Panc1 (cell line): ENCODE measurements around the gene LBHD1. TPM values are rescaled to one million over a fixed set of nuclear protein-coding genes. Genes with fewer than 3 reads are reported as not detected.

Source experiments
- ATAC-seq: fragments of 200-7000 bp; cut with Tn5 transposase; 2 replicates; pipeline ENCODE4 v1.9.1; 2020; ENCODE audit warnings: mild to moderate bottlenecking, moderate library complexity
- BruUV-seq: library from RNA; stranded (reverse); fragments of 400-500 nt; replicated peaks from 2 replicates; lab custom pipeline; 2021; lab: Mats Ljungman, UMichigan
- CTCF ChIA-PET: fragments of 300-600 bp; sonication (Branson Sonifier 250); formaldehyde crosslinking; loops from one replicate; lab custom pipeline; 2022; ENCODE audit warnings: antibody characterized with exemption; lab: Charles Lee
- POLR2A ChIA-PET: fragments of 300-600 bp; sonication (Branson Sonifier 250); formaldehyde crosslinking; loops from one replicate; lab custom pipeline; 2022; ENCODE audit warnings: antibody characterized with exemption; lab: Charles Lee
- DNase-seq: peaks from one replicate; pipeline ENCODE4 v3.0.0-alpha.2; 2010; ENCODE audit warnings: low read depth, low spot score
- H3K27ac ChIP-seq: 2 replicates; pipeline ENCODE4 v1.5.1; 2011; ENCODE audit warnings: mild to moderate bottlenecking, low read length, inconsistent platforms
- H3K27me3 ChIP-seq: fragments of 200-500 bp; sonication (Bioruptor generic); 2 replicates; pipeline ENCODE4 v1.6.0; 2014; ENCODE audit warnings: low read length, inconsistent platforms; ENCODE audit not compliant: control insufficient read depth, insufficient read depth
- H3K36me3 ChIP-seq: fragments of 200-500 bp; sonication (Bioruptor generic); 2 replicates; pipeline ENCODE4 v1.5.1; 2014; ENCODE audit warnings: inconsistent platforms, mild to moderate bottlenecking, low read length, moderate library complexity; ENCODE audit not compliant: control insufficient read depth, insufficient read depth
- H3K4me1 ChIP-seq: 2 replicates; pipeline ENCODE4 v1.5.1; 2011; ENCODE audit warnings: inconsistent platforms, mild to moderate bottlenecking, low read length, moderate library complexity; ENCODE audit not compliant: control insufficient read depth, insufficient read depth
- H3K4me3 ChIP-seq, 2 experiments: 2 replicates each; pipeline ENCODE4 v1.5.1; 2011 to 2012; ENCODE audit warnings: low read depth in 2 of 2, low read length in 2 of 2, mild to moderate bottlenecking in 2 of 2, inconsistent platforms in 1 of 2, moderate library complexity in 1 of 2
- H3K9me3 ChIP-seq: fragments of 200-500 bp; sonication (Bioruptor generic); 2 replicates; pipeline ENCODE4 v1.5.1; 2014; ENCODE audit warnings: low read depth, mild to moderate bottlenecking, inconsistent platforms, low read length, moderate library complexity; ENCODE audit not compliant: control insufficient read depth, insufficient read depth
- CTCF ChIP-seq: fragments of 450-650 bp; IDR thresholded peaks from 2 replicates; pipeline ENCODE4 v1.5.1; 2017; ENCODE audit warnings: mild to moderate bottlenecking
- POLR2AphosphoS5 ChIP-seq: IDR thresholded peaks from 2 replicates; pipeline ENCODE4 v1.6.1; 2012; ENCODE audit warnings: mild to moderate bottlenecking, low read depth, low read length, moderate library complexity
- SIN3A ChIP-seq: IDR thresholded peaks from 2 replicates; pipeline ENCODE4 v1.6.1; 2012; ENCODE audit warnings: low read depth, mild to moderate bottlenecking, low read length, moderate library complexity, borderline replicate concordance; ENCODE audit not compliant: insufficient read depth
- TCF7L2 ChIP-seq: IDR thresholded peaks from 2 replicates; pipeline ENCODE4 v1.6.1; 2011; ENCODE audit warnings: mild to moderate bottlenecking, low read depth, low read length, inconsistent platforms
- in situ Hi-C: cut with HindIII; loops from 2 replicates; pipeline ENCODE4 v1.10.0; 2016; ENCODE audit warnings: low sequenced_read_pairs, low pct_unique_long_range_greater_than_20kb
- intact Hi-C: fragments of 100-400 bp; cut with micrococcal nuclease; formaldehyde crosslinking; loops from one replicate; pipeline ENCODE4 v1.10.0; 2022; ENCODE audit not compliant: unreplicated experiment
- total RNA-seq: library from RNA; stranded (reverse); gene quantifications from one replicate; pipeline ENCODE4 v1.2.1, GENCODE V29; 2021; ENCODE audit not compliant: unreplicated experiment
- TF ChIP-seq, protein P1 (sequence below), 2 experiments: IDR thresholded peaks; 2 replicates each; pipeline ENCODE4 v1.6.1; 2011 to 2012; ENCODE audit warnings: low read depth in 2 of 2, control low read depth in 1 of 2, low read length in 1 of 2, mild to moderate bottlenecking in 1 of 2, moderate library complexity in 1 of 2; ENCODE audit not compliant: insufficient read depth in 1 of 2

LBHD1 gene
- total RNA-seq, 1 experiment from 2014 or later: 15.5 TPM

DNA sequence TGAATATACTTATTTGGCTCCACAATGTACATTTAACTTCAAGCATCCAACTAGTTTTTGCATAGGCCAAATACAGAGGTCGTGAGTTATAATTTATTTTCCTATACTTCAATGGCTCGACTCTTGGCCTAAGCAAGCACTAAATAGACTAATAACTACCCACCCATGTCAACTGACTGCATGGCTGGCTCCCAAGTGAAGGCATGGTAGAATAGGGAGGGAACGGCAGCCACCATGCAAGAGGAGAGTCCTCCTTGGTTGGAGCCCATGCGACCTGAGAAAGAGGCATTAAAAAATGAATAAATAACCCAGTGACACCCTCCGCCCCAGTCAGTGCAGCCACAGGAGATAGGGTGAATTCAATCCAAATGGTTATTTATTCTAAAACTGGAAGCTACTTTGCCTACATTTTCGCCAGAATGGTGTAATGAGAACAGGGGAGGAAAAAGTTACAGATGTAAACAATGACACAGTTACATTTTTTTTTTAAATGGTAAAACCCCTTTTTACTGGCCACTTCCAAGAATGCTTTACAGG lies 40.3 kb upstream of the LBHD1 start:
- TF ChIP-seq, protein P1, sequence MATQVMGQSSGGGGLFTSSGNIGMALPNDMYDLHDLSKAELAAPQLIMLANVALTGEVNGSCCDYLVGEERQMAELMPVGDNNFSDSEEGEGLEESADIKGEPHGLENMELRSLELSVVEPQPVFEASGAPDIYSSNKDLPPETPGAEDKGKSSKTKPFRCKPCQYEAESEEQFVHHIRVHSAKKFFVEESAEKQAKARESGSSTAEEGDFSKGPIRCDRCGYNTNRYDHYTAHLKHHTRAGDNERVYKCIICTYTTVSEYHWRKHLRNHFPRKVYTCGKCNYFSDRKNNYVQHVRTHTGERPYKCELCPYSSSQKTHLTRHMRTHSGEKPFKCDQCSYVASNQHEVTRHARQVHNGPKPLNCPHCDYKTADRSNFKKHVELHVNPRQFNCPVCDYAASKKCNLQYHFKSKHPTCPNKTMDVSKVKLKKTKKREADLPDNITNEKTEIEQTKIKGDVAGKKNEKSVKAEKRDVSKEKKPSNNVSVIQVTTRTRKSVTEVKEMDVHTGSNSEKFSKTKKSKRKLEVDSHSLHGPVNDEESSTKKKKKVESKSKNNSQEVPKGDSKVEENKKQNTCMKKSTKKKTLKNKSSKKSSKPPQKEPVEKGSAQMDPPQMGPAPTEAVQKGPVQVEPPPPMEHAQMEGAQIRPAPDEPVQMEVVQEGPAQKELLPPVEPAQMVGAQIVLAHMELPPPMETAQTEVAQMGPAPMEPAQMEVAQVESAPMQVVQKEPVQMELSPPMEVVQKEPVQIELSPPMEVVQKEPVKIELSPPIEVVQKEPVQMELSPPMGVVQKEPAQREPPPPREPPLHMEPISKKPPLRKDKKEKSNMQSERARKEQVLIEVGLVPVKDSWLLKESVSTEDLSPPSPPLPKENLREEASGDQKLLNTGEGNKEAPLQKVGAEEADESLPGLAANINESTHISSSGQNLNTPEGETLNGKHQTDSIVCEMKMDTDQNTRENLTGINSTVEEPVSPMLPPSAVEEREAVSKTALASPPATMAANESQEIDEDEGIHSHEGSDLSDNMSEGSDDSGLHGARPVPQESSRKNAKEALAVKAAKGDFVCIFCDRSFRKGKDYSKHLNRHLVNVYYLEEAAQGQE (IDR thresholded peaks at IDR 0.05; ENCODE audit: insufficient read depth in 1 of 2, low read depth in 2 of 2, low read length in 1 of 2): no peak
- TF ChIP-seq CTCF: no peak
- TF ChIP-seq SIN3A: no peak
- TF ChIP-seq TCF7L2: no peak
- TF ChIP-seq POLR2AphosphoS5: no peak
- Histone ChIP-seq H3K36me3 (peaks cover 28% of the 10 kb centered on the region), H3K9me3 (no peaks in the 10 kb centered on the region), H3K4me3 (no peak overlapping the region), H3K27ac (no peak overlapping the region), H3K27me3 (no peaks in the 10 kb centered on the region), H3K4me1 (peaks cover 11% of the 10 kb centered on the region)
- intact Hi-C loops: no loop called here
- POLR2A ChIA-PET: interaction anchor here (0.7 kb wide), 1 partner anchor 541 kb away, joined by 4 read pairs; no protein-coding TSS in a partner anchor
- DNase-seq: no peak
- BruUV-seq: no TSS peak
- in situ Hi-C loops: no loop called here
- no peak for ATAC-seq
- CTCF ChIA-PET: no interaction called here

GRCh38 chr11:62710001-62710345 lies 37.9 kb upstream of the LBHD1 start:
- peaks cover 27% of the 10 kb centered on the region for H3K4me1 ChIP-seq
- DNase-seq: no peak
- H3K27me3 ChIP-seq: no peaks in the 10 kb centered on the region
- intact Hi-C loops (no loop called here), in situ Hi-C loops (no loop called here)
- H3K27ac ChIP-seq: peak overlapping the region; percentile 82
- ATAC-seq: no peak
- CTCF ChIA-PET: interaction anchor here (0.5 kb wide), 1 partner anchor 17 kb away, joined by 4 read pairs; no protein-coding TSS in a partner anchor
- POLR2A ChIA-PET: no interaction called here
- H3K36me3 ChIP-seq: peaks cover 12% of the 10 kb centered on the region
- TF ChIP-seq POLR2AphosphoS5 (no peak), CTCF (no peak)
- no TSS peak for BruUV-seq
- H3K4me3 ChIP-seq: peak overlapping the region; percentile 12 to 33; a peak in 2 of 4 replicates
- no peaks in the 10 kb centered on the region for H3K9me3 ChIP-seq
